GM23338 (cell line): ENCODE results near the gene DPP3. TPM values are rescaled to one million over a fixed set of nuclear protein-coding genes. Genes with fewer than 3 reads are reported as not detected.

Experiments
- ATAC-seq: fragments of 200-7000 bp; cut with Tn5 transposase; 3 replicates; pipeline ENCODE4 v1.9.1; 2020
- DNase-seq: peaks from one replicate; pipeline ENCODE4 v3.0.0-alpha.2; 2015; ENCODE audit warnings: low spot score
- H2AFZ ChIP-seq: fragments of 200-600 bp; sonication (generic); 2 replicates; pipeline ENCODE4 v1.8.0; 2016; ENCODE audit warnings: antibody characterized with exemption, mild to moderate bottlenecking, moderate library complexity
- H3F3A ChIP-seq: fragments of 200-600 bp; sonication (generic); replicated peaks from 2 replicates; pipeline ENCODE4 v1.8.0; 2017; ENCODE audit warnings: antibody characterized with exemption, mixed run types, low read depth
- H3K27ac ChIP-seq: fragments of 200-600 bp; sonication (generic); 2 replicates; pipeline ENCODE4 v1.6.1; 2016; ENCODE audit warnings: low read depth
- H3K27me3 ChIP-seq: fragments of 200-600 bp; sonication (generic); 2 replicates; pipeline ENCODE4 v1.8.0; 2016; ENCODE audit warnings: mild to moderate bottlenecking, mixed run types, moderate library complexity; ENCODE audit not compliant: insufficient read depth
- H3K36me3 ChIP-seq: fragments of 200-600 bp; sonication (generic); 2 replicates; pipeline ENCODE4 v1.8.0; 2016; ENCODE audit warnings: mild to moderate bottlenecking; ENCODE audit not compliant: insufficient read depth
- H3K4me1 ChIP-seq: fragments of 200-600 bp; sonication (generic); 2 replicates; pipeline ENCODE4 v1.8.0; 2016; ENCODE audit warnings: mild to moderate bottlenecking, moderate library complexity; ENCODE audit not compliant: insufficient read depth
- H3K4me2 ChIP-seq: fragments of 200-600 bp; sonication (generic); 2 replicates; pipeline ENCODE4 v1.7.1; 2017; ENCODE audit warnings: mixed run types
- H3K4me3 ChIP-seq: fragments of 200-600 bp; sonication (generic); 2 replicates; pipeline ENCODE4 v1.6.1; 2016; ENCODE audit warnings: mixed run types
- H3K79me2 ChIP-seq: fragments of 200-600 bp; sonication (generic); replicated peaks from 2 replicates; pipeline ENCODE4 v1.8.0; 2017; ENCODE audit warnings: mild to moderate bottlenecking; ENCODE audit not compliant: insufficient read depth
- H3K9me2 ChIP-seq: fragments of 200-600 bp; sonication (generic); 2 replicates; pipeline ENCODE4 v1.8.0; 2017; ENCODE audit not compliant: insufficient read depth
- H4K20me1 ChIP-seq: fragments of 200-600 bp; sonication (generic); replicated peaks from 2 replicates; pipeline ENCODE4 v1.8.0; 2017; ENCODE audit warnings: mild to moderate bottlenecking; ENCODE audit not compliant: insufficient read depth
- H3K27ac Mint-ChIP-seq: 2 replicates; pipeline ENCODE4 v1.8.0; 2020; ENCODE audit warnings: inconsistent platforms, mild to moderate bottlenecking, moderate library complexity, mixed read lengths
- H3K27me3 Mint-ChIP-seq: 3 replicates; pipeline ENCODE4 v1.8.0; 2022; ENCODE audit warnings: low read depth, mild to moderate bottlenecking, moderate library complexity, mixed read lengths, inconsistent platforms; ENCODE audit not compliant: insufficient read depth, poor library complexity
- H3K36me3 Mint-ChIP-seq: 3 replicates; pipeline ENCODE4 v1.8.0; 2021; ENCODE audit warnings: low read depth, mild to moderate bottlenecking, inconsistent platforms, moderate library complexity, mixed read lengths
- H3K4me1 Mint-ChIP-seq: 3 replicates; pipeline ENCODE4 v1.8.0; 2020; ENCODE audit warnings: mild to moderate bottlenecking, inconsistent platforms, mixed read lengths
- H3K4me3 Mint-ChIP-seq: 3 replicates; pipeline ENCODE4 v1.8.0; 2021; ENCODE audit warnings: moderate library complexity, mild to moderate bottlenecking, inconsistent platforms, mixed read lengths
- H3K9me3 Mint-ChIP-seq: 3 replicates; pipeline ENCODE4 v1.8.0; 2020; ENCODE audit warnings: moderate library complexity, mild to moderate bottlenecking, inconsistent platforms, mixed read lengths
- CTCF ChIP-seq, 2 experiments: fragments of 200-600 bp in 1 of 2; sonication (generic) in 1 of 2; conservative IDR thresholded peaks; 2 replicates each; pipeline versions ENCODE4 v1.5.1 to v1.6.1; 2016 to 2017; ENCODE audit warnings: antibody characterized with exemption in 2 of 2, low read depth in 2 of 2, mild to moderate bottlenecking in 2 of 2, moderate library complexity in 1 of 2
- EZH2phosphoT487 ChIP-seq: fragments of 200-600 bp; sonication (generic); IDR thresholded peaks from one replicate; pipeline ENCODE4 v1.8.1; 2018; ENCODE audit warnings: antibody characterized with exemption; ENCODE audit not compliant: unreplicated experiment
- POLR2AphosphoS5 ChIP-seq: IDR thresholded peaks from 2 replicates; pipeline ENCODE4 v1.6.1; 2016; ENCODE audit warnings: antibody characterized with exemption, low read depth
- REST ChIP-seq: IDR thresholded peaks from one replicate; pipeline ENCODE4 v1.6.1; 2018; ENCODE audit warnings: antibody characterized with exemption; ENCODE audit not compliant: unreplicated experiment
- STAT1 ChIP-seq: IDR thresholded peaks from one replicate; pipeline ENCODE4 v1.6.1; 2016; ENCODE audit warnings: antibody characterized with exemption; ENCODE audit not compliant: unreplicated experiment
- ZNF114 ChIP-seq: fragments of 250-450 bp; sonication (Bioruptor Pico); IDR thresholded peaks from 2 replicates; pipeline ENCODE4 v1.5.0; 2020; ENCODE audit warnings: mild to moderate bottlenecking, moderate library complexity
- polyA plus RNA-seq: library from polyadenylated mRNA; unstranded; fragments of >200 nt; fragmentation: Nextera tagmentation; extraction: Ambion mirVana; gene quantifications from 2 replicates; pipeline ENCODE4 v1.2.1, GENCODE V29; 2016
- total RNA-seq: library from RNA; depleted of rRNA; stranded (reverse); fragments of >200 nt; shearing (Covaris generic); gene quantifications from 2 replicates; pipeline ENCODE4 v1.2.3, GENCODE V29; 2014

The DPP3 gene
- total and polyA plus RNA-seq, 2 experiments from 2014 or later, result 22.7 to 85.9 TPM

GRCh38 chr11:66447012-66447411 is 33.2 kb upstream of the DPP3 start:
- Histone ChIP-seq H3K27me3 (no peaks in the 10 kb centered on the region), H3K79me2 (no peaks in the 10 kb centered on the region), H3K4me3 (no peak overlapping the region), H3K9me2 (no peaks in the 10 kb centered on the region), H4K20me1 (no peaks in the 10 kb centered on the region), H2AFZ (no peak overlapping the region), H3K4me2 (no peak overlapping the region), H3K4me1 (peaks cover 7% of the 10 kb centered on the region), H3K27ac (no peak overlapping the region), H3F3A (peaks cover 4% of the 10 kb centered on the region; the same call in 1 of the 2 replicates), H3K36me3 (no peaks in the 10 kb centered on the region)
- ATAC-seq (no peak), DNase-seq (no peak)
- no peak for TF ChIP-seq STAT1
- TF ChIP-seq EZH2phosphoT487, result no peak
- TF ChIP-seq POLR2AphosphoS5, result no peak
- TF ChIP-seq REST, result no peak
- TF ChIP-seq CTCF (conservative IDR thresholded peaks at IDR 0.05; ENCODE audit: low read depth in 2 of 2), result no peak
- peaks cover 9% of the 10 kb centered on the region for H3K27me3 Mint-ChIP-seq
- H3K4me3 Mint-ChIP-seq, result no peak overlapping the region
- H3K27ac Mint-ChIP-seq, result no peak overlapping the region
- peaks cover 30% of the 10 kb centered on the region for H3K9me3 Mint-ChIP-seq
- peaks cover 28% of the 10 kb centered on the region; the same call in 2 of the 3 replicates for H3K4me1 Mint-ChIP-seq
- peaks cover 17% of the 10 kb centered on the region for H3K36me3 Mint-ChIP-seq

- Histone ChIP-seq H3K36me3 (no peaks in the 10 kb centered on the region), H3K4me3 (no peak overlapping the region), H2AFZ (no peak overlapping the region), H3K9me2 (no peaks in the 10 kb centered on the region), H3K27ac (no peak overlapping the region), H4K20me1 (no peaks in the 10 kb centered on the region), H3K4me2 (no peak overlapping the region), H3K4me1 (peaks cover 7% of the 10 kb centered on the region), H3K27me3 (no peaks in the 10 kb centered on the region), H3K79me2 (no peaks in the 10 kb centered on the region), H3F3A (peaks cover 4% of the 10 kb centered on the region; the same call in 1 of the 2 replicates)
- peaks cover 28% of the 10 kb centered on the region; the same call in 2 of the 3 replicates for H3K4me1 Mint-ChIP-seq
- no peak overlapping the region for H3K27ac Mint-ChIP-seq
- peaks cover 10% of the 10 kb centered on the region for H3K27me3 Mint-ChIP-seq
- peaks cover 15% of the 10 kb centered on the region for H3K9me3 Mint-ChIP-seq
- DNase-seq, result no peak
- no peak overlapping the region for H3K4me3 Mint-ChIP-seq
- TF ChIP-seq ZNF114 (CRISPR knock-in tag) (no peak), EZH2phosphoT487 (no peak)
- H3K36me3 Mint-ChIP-seq, result peaks cover 8% of the 10 kb centered on the region
- no peak for ATAC-seq
Measured at GRCh38 chr11:66448523-66448922, 31.7 kb upstream of the DPP3 start.
